GM23338 (cell line): Measurements from ENCODE around the gene VSIG4.

Experiments used
- CREB1 ChIP-seq: fragments of 250-450 bp; sonication (Bioruptor Pico); IDR thresholded peaks from 2 replicates; pipeline ENCODE4 v1.5.0; 2020; ENCODE audit warnings: low read depth, mild to moderate bottlenecking, moderate library complexity
- CTCF ChIP-seq, 2 experiments: fragments of 200-600 bp in 1 of 2; sonication (generic) in 1 of 2; conservative IDR thresholded peaks; 2 replicates each; pipeline versions ENCODE4 v1.5.1 to v1.6.1; 2016 to 2017; ENCODE audit warnings: antibody characterized with exemption in 2 of 2, low read depth in 2 of 2, mild to moderate bottlenecking in 2 of 2, moderate library complexity in 1 of 2
- EZH2 ChIP-seq: fragments of 200-600 bp; sonication (generic); IDR thresholded peaks from one replicate; pipeline ENCODE4 v1.8.0; 2017; ENCODE audit warnings: antibody characterized with exemption, mild to moderate bottlenecking, low read depth; ENCODE audit not compliant: unreplicated experiment
- POLR2AphosphoS5 ChIP-seq: IDR thresholded peaks from 2 replicates; pipeline ENCODE4 v1.6.1; 2016; ENCODE audit warnings: antibody characterized with exemption, low read depth

GRCh38 chrX:65997978-65998717 lies 41.7 kb downstream of the VSIG4 start:
- TF ChIP-seq CTCF (conservative IDR thresholded peaks at IDR 0.05; ENCODE audit: low read depth in 2 of 2) (no peak), CREB1 (CRISPR knock-in tag) (no peak), EZH2 (no peak), POLR2AphosphoS5 (no peak)
